Fibroblast of lung (primary cell): ENCODE data around the gene BATF. TPM values are rescaled to one million over a fixed set of nuclear protein-coding genes. Genes with fewer than 3 reads are reported as not detected.
A peak's percentile ranks its signal among the peaks of the same experiment; 100 is the strongest.

Source experiments
- DNase-seq, 2 donors: peaks; one replicate each; pipeline versions ENCODE4 v3.0.0 to v3.0.0-alpha.2; 2010; ENCODE audit warnings: low read depth in 2 of 2
- H2AFZ ChIP-seq: 2 replicates; pipeline ENCODE4 v1.5.1; 2012; ENCODE audit warnings: low read length, control low read depth, inconsistent platforms
- H3K27ac ChIP-seq: 2 replicates; pipeline ENCODE4 v1.5.1; 2011; ENCODE audit warnings: low read length, control low read depth; ENCODE audit not compliant: insufficient read depth
- H3K27me3 ChIP-seq: 2 replicates; pipeline ENCODE4 v1.5.1; 2011; ENCODE audit warnings: mild to moderate bottlenecking, low read length; ENCODE audit not compliant: control insufficient read depth, insufficient read depth
- H3K36me3 ChIP-seq: 2 replicates; pipeline ENCODE4 v1.5.1; 2011; ENCODE audit warnings: low read length; ENCODE audit not compliant: control insufficient read depth, insufficient read depth
- H3K4me1 ChIP-seq: 2 replicates; pipeline ENCODE4 v1.5.1; 2011; ENCODE audit warnings: low read length; ENCODE audit not compliant: control insufficient read depth, insufficient read depth; ENCODE audit errors: extremely low read depth
- H3K4me2 ChIP-seq: 2 replicates; pipeline ENCODE4 v1.5.1; 2011; ENCODE audit warnings: low read length, control low read depth; ENCODE audit not compliant: insufficient read depth; ENCODE audit errors: extremely low read depth
- H3K4me3 ChIP-seq, 4 experiments: fragments of 200-600 bp in 1 of 4; sonication (generic) in 1 of 4; replicated peaks in 1 of 4; 2 replicates each; pipeline ENCODE4 v1.5.1; 2011 to 2016; ENCODE audit warnings: low read length in 4 of 4, low read depth in 3 of 4, mild to moderate bottlenecking in 3 of 4, control low read depth in 2 of 4, inconsistent platforms in 1 of 4, mixed read lengths in 1 of 4; ENCODE audit not compliant: insufficient read depth in 1 of 4; ENCODE audit errors: control extremely low read depth in 1 of 4
- H3K79me2 ChIP-seq: 2 replicates; pipeline ENCODE4 v1.5.1; 2012; ENCODE audit warnings: mild to moderate bottlenecking, low read length, inconsistent platforms; ENCODE audit not compliant: control insufficient read depth, insufficient read depth
- H3K9ac ChIP-seq: 2 replicates; pipeline ENCODE4 v1.5.1; 2011; ENCODE audit warnings: mild to moderate bottlenecking, low read length, control low read depth; ENCODE audit not compliant: insufficient read depth
- H3K9me3 ChIP-seq: 2 replicates; pipeline ENCODE4 v1.5.1; 2012; ENCODE audit warnings: low read depth, low read length; ENCODE audit not compliant: control insufficient read depth, insufficient read depth
- H4K20me1 ChIP-seq: 2 replicates; pipeline ENCODE4 v1.5.1; 2011; ENCODE audit warnings: low read length; ENCODE audit not compliant: control insufficient read depth, insufficient read depth; ENCODE audit errors: extremely low read depth
- EZH2 ChIP-seq: IDR thresholded peaks from 2 replicates; pipeline ENCODE4 v1.5.1; 2012; ENCODE audit warnings: low read length, control low read depth, mild to moderate bottlenecking; ENCODE audit errors: missing control alignments
- polyA plus RNA-seq, 2 donors: library from polyadenylated mRNA; depleted of rRNA in 1 of 2; stranded (reverse) in 1 of 2; unstranded in 1 of 2; fragments of >200 nt; gene quantifications; 2 replicates each; pipeline ENCODE4 v1.2.1, GENCODE V29; 2011 to 2012; ENCODE audit warnings: missing spikeins in 1 of 2
- total RNA-seq: library from RNA; depleted of rRNA; stranded (reverse); fragments of >200 nt; gene quantifications from 2 replicates; pipeline ENCODE4 v1.2.1, GENCODE V29; 2014
- TF ChIP-seq, protein P1 (sequence below), 2 donors: IDR thresholded peaks in 1 of 2; conservative IDR thresholded peaks in 1 of 2; 1 replicate in 1 of 2; 2 replicates in 1 of 2; pipeline ENCODE4 v1.5.1; 2011 to 2012; ENCODE audit warnings: low read length in 2 of 2, control low read depth in 1 of 2, inconsistent platforms in 1 of 2, low read depth in 1 of 2, mild to moderate bottlenecking in 1 of 2

The BATF gene
- total and polyA plus RNA-seq, 2 donors (not counting 1 experiment from before 2014, with no cell fraction given): 0.50 TPM; not detected in 1

GRCh38 chr14:75558440-75558839, 36.2 kb downstream of the BATF start:
- Histone ChIP-seq H2AFZ (no peak overlapping the region), H3K79me2 (no peaks in the 10 kb centered on the region), H3K9me3 (no peaks in the 10 kb centered on the region), H3K27ac (no peak overlapping the region), H3K4me1 (no peaks in the 10 kb centered on the region), H3K4me2 (no peak overlapping the region), H3K4me3 (no peak overlapping the region), H3K27me3 (peaks cover 4% of the 10 kb centered on the region), H4K20me1 (no peaks in the 10 kb centered on the region), H3K36me3 (no peaks in the 10 kb centered on the region), H3K9ac (no peak overlapping the region)
- no peak for TF ChIP-seq EZH2
- TF ChIP-seq, protein P1, sequence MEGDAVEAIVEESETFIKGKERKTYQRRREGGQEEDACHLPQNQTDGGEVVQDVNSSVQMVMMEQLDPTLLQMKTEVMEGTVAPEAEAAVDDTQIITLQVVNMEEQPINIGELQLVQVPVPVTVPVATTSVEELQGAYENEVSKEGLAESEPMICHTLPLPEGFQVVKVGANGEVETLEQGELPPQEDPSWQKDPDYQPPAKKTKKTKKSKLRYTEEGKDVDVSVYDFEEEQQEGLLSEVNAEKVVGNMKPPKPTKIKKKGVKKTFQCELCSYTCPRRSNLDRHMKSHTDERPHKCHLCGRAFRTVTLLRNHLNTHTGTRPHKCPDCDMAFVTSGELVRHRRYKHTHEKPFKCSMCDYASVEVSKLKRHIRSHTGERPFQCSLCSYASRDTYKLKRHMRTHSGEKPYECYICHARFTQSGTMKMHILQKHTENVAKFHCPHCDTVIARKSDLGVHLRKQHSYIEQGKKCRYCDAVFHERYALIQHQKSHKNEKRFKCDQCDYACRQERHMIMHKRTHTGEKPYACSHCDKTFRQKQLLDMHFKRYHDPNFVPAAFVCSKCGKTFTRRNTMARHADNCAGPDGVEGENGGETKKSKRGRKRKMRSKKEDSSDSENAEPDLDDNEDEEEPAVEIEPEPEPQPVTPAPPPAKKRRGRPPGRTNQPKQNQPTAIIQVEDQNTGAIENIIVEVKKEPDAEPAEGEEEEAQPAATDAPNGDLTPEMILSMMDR (conservative IDR thresholded peaks at IDR 0.05 in 1 of 2, IDR thresholded peaks at IDR 0.05 in 1 of 2; ENCODE audit: low read depth in 1 of 2, low read length in 2 of 2): no peak
- no peak for DNase-seq

DNA sequence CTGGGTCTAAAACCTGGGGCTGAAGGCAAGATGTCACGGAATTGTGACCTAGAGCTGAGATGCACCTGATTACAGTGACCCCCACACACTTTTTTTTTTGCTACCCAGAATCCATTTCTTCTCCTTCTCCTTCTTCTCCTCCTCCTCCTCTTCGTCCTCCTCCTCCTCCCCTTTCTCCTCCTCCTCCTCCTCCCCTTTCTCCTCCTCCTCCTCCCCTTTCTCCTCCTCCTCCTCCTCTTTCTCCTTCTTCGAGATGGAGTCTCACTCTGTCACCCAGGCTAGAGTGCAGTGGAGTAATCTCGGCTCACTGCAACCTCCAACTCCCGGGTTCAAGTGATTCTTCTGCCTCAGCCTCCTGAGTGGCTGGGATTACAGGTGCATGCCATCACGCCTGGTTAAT, 36.8 kb downstream of the BATF start:
- no peak overlapping the region for H3K4me3 ChIP-seq
- H3K27ac ChIP-seq: no peak overlapping the region
- peaks cover 4% of the 10 kb centered on the region for H3K27me3 ChIP-seq
- DNase-seq: no peak
- H2AFZ ChIP-seq: no peak overlapping the region
- no peaks in the 10 kb centered on the region for H3K36me3 ChIP-seq
- TF ChIP-seq EZH2: no peak
- TF ChIP-seq, protein P1 (conservative IDR thresholded peaks at IDR 0.05 in 1 of 2, IDR thresholded peaks at IDR 0.05 in 1 of 2; ENCODE audit: low read depth in 1 of 2, low read length in 2 of 2): no peak
- H3K4me1 ChIP-seq: no peaks in the 10 kb centered on the region
- H4K20me1 ChIP-seq: no peaks in the 10 kb centered on the region
- no peak overlapping the region for H3K4me2 ChIP-seq
- H3K9me3 ChIP-seq: no peaks in the 10 kb centered on the region
- H3K79me2 ChIP-seq: no peaks in the 10 kb centered on the region
- no peak overlapping the region for H3K9ac ChIP-seq

DNA sequence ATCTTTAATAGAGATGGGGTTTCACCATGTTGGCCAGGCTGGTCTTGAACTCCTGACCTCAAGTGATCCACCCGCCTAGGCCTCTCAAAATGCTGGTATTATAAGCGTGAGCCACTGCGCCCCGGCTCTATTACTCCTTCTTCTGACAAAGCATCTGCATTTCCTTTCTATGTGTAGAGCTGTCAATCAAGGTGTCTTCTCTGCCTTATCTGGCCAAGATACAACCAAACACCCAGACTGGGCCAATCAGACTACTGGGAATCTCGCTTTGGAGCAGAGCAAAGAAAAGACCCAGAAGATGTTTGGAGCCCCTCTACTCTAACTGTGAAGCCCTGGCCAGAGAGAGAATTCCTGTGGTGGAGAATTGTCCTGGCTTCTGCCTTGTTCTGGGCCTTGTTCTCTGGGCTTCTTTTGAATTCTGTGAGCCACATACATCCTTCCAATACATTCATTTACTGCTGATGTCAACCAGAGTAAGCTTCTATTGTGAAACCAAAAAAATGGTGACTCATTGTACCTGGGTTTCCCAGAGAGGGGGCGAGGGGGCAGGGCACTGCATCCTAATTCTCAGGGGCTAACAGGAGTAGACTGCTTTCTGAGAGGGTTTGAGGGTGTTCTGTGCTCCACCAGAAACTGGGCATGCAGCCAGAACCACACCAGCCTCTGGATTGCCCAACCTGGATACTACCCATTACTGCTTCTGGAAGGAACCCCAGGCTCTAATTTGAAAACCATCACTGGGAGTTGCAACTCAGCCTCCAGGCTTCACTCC, 37.4 kb downstream of the BATF start:
- DNase-seq: peak; percentile 18 to 81
- no peak overlapping the region for H3K9ac ChIP-seq
- no peak overlapping the region for H3K27ac ChIP-seq
- H3K79me2 ChIP-seq: no peaks in the 10 kb centered on the region
- TF ChIP-seq, protein P1 (conservative IDR thresholded peaks at IDR 0.05 in 1 of 2, IDR thresholded peaks at IDR 0.05 in 1 of 2; ENCODE audit: low read depth in 1 of 2, low read length in 2 of 2): no peak
- no peak for TF ChIP-seq EZH2
- H3K4me3 ChIP-seq: no peak overlapping the region
- H3K27me3 ChIP-seq: peaks cover 5% of the 10 kb centered on the region
- no peak overlapping the region for H2AFZ ChIP-seq
- H3K4me2 ChIP-seq: no peak overlapping the region
- no peaks in the 10 kb centered on the region for H4K20me1 ChIP-seq
- H3K36me3 ChIP-seq: no peaks in the 10 kb centered on the region
- no peaks in the 10 kb centered on the region for H3K9me3 ChIP-seq
- no peaks in the 10 kb centered on the region for H3K4me1 ChIP-seq
